Hematopoietic multipotent progenitor cell treated with erythropoietin and hydrocortisone succinate and interleukin-3 and kit ligand, for 4 days (in vitro differentiated cells): Measurements from ENCODE around the gene PDE4B.
"Not testable (repeated sequence)": the region's sequence is repeated elsewhere in the genome, so short reads cannot be mapped to it uniquely, and the experiment has no call there.

Experiments used
- DNase-seq: peaks from one replicate; pipeline ENCODE4 v3.0.0-alpha.2; 2015

The PDE4B gene

GRCh38 chr1:66403007-66403731, 610.5 kb downstream of the PDE4B start:
- DNase-seq = peak; percentile 38

- DNase-seq = peak; percentile 29
Measured at GRCh38 chr1:66405061-66405460, 612.4 kb downstream of the PDE4B start.

GRCh38 chr1:66411449-66411848, 618.8 kb downstream of the PDE4B start:
- not testable (repeated sequence) for DNase-seq

- no peak for DNase-seq
Measured at GRCh38 chr1:66412704-66413103, 620.0 kb downstream of the PDE4B start.

- peak; percentile 77 for DNase-seq
Measured at GRCh38 chr1:66413136-66413837, 620.6 kb downstream of the PDE4B start.

- DNase-seq = no peak
Measured at GRCh38 chr1:66413838-66414175, 621.1 kb downstream of the PDE4B start.

GRCh38 chr1:66415281-66415680, 622.6 kb downstream of the PDE4B start:
- no peak for DNase-seq

- peak; percentile 51 for DNase-seq
Measured at GRCh38 chr1:66415866-66416265, 623.2 kb downstream of the PDE4B start.

GRCh38 chr1:66416295-66416694, 623.6 kb downstream of the PDE4B start:
- no peak for DNase-seq

GRCh38 chr1:66418021-66418420, 625.3 kb downstream of the PDE4B start:
- DNase-seq = no peak

- DNase-seq = not testable (repeated sequence)
Measured at GRCh38 chr1:66420171-66420570, 627.5 kb downstream of the PDE4B start.

GRCh38 chr1:66420906-66421305, 628.2 kb downstream of the PDE4B start:
- DNase-seq = not testable (repeated sequence)

GRCh38 chr1:66422804-66423203, 630.1 kb downstream of the PDE4B start:
- DNase-seq = no peak
